ENCODE data around the gene ACAD10.
A peak's percentile ranks its signal among the peaks of the same experiment; 100 is the strongest.
"Not testable (repeated sequence)": the region's sequence is repeated elsewhere in the genome, so short reads cannot be mapped to it uniquely, and the experiment has no call there.

The ACAD10 gene

GRCh38 chr12:111685811-111686573 lies at the start of gene ACAD10, which contains the start of gene BRAP:
ACAD10 (plus strand) TSS chr12:111686053; CDS start chr12:111692710, 6,657 bp downstream.
BRAP (minus strand) TSS chr12:111685956; CDS start chr12:111685792, 164 bp downstream.
- DNase-seq (ENCODE audit: low spot score): peak; percentile 98

GRCh38 chr12:111636209-111636945 lies 49.5 kb upstream of the ACAD10 start:
- peak; percentile 89 for DNase-seq (ENCODE audit: low spot score)

- DNase-seq (ENCODE audit: low spot score): no peak
These were observed 47.3 kb upstream of the ACAD10 start for GRCh38 chr12:111638556-111638955.

- DNase-seq (ENCODE audit: low spot score): no peak
These were observed 45.3 kb upstream of the ACAD10 start for GRCh38 chr12:111640506-111640905.

- no peak for DNase-seq (ENCODE audit: low spot score)
These were observed 43.0 kb upstream of the ACAD10 start for GRCh38 chr12:111642681-111643426.

GRCh38 chr12:111643427-111643826 lies 42.4 kb upstream of the ACAD10 start:
- no peak for DNase-seq (ENCODE audit: low spot score)

- no peak for DNase-seq (ENCODE audit: low spot score)
These were observed 40.4 kb upstream of the ACAD10 start for GRCh38 chr12:111645433-111645832.

- DNase-seq (ENCODE audit: low spot score): no peak
These were observed 34.9 kb upstream of the ACAD10 start for GRCh38 chr12:111650912-111651311.

GRCh38 chr12:111652530-111652929 lies 33.3 kb upstream of the ACAD10 start:
- not testable (repeated sequence) for DNase-seq (ENCODE audit: low spot score)

GRCh38 chr12:111653596-111653995 lies 32.3 kb upstream of the ACAD10 start:
- DNase-seq (ENCODE audit: low spot score): no peak

- no peak for DNase-seq (ENCODE audit: low spot score)
These were observed 30.5 kb upstream of the ACAD10 start for GRCh38 chr12:111655356-111655755.

GRCh38 chr12:111656016-111656415 lies 29.8 kb upstream of the ACAD10 start:
- no peak for DNase-seq (ENCODE audit: low spot score)

GRCh38 chr12:111664499-111664898 lies 21.4 kb upstream of the ACAD10 start:
- no peak for DNase-seq (ENCODE audit: low spot score)

- no peak for DNase-seq (ENCODE audit: low spot score)
These were observed 20.6 kb upstream of the ACAD10 start for GRCh38 chr12:111664961-111665865.

GRCh38 chr12:111672822-111673381 lies 13.0 kb upstream of the ACAD10 start:
- no peak for DNase-seq (ENCODE audit: low spot score)

GRCh38 chr12:111673503-111673902 lies 12.3 kb upstream of the ACAD10 start:
- no peak for DNase-seq (ENCODE audit: low spot score)

- no peak for DNase-seq (ENCODE audit: low spot score)
These were observed 8.7 kb upstream of the ACAD10 start for GRCh38 chr12:111677186-111677585.

- DNase-seq (ENCODE audit: low spot score): not testable (repeated sequence)
These were observed 1.2 kb upstream of the ACAD10 start for GRCh38 chr12:111684485-111685198.

- no peak for DNase-seq (ENCODE audit: low spot score)
These were observed 487 bp upstream of the ACAD10 start for GRCh38 chr12:111685322-111685810.

GRCh38 chr12:111686574-111687105 lies 787 bp downstream of the ACAD10 start:
- DNase-seq (ENCODE audit: low spot score): no peak
